Progenitor cell of endocrine pancreas (in vitro differentiated cells): ENCODE measurements around the gene SNRNP35. TPM values are rescaled to one million over a fixed set of nuclear protein-coding genes. Genes with fewer than 3 reads are reported as not detected.

ENCODE experiments used
- DNase-seq: peaks from one replicate; pipeline ENCODE4 v3.0.0; 2021; ENCODE audit warnings: low spot score; ENCODE audit not compliant: unreplicated experiment
- H3K27ac Mint-ChIP-seq: 2 replicates; pipeline ENCODE4 v1.8.0; 2021; ENCODE audit warnings: mild to moderate bottlenecking, moderate library complexity, mixed read lengths
- H3K27me3 Mint-ChIP-seq: 2 replicates; pipeline ENCODE4 v1.8.0; 2021; ENCODE audit warnings: mixed read lengths
- H3K36me3 Mint-ChIP-seq: 2 replicates; pipeline ENCODE4 v1.8.0; 2022; ENCODE audit warnings: mixed read lengths; ENCODE audit not compliant: insufficient read depth
- H3K4me1 Mint-ChIP-seq: 2 replicates; pipeline ENCODE4 v1.8.0; 2021; ENCODE audit warnings: low read depth, mixed read lengths
- H3K4me3 Mint-ChIP-seq: 2 replicates; pipeline ENCODE4 v1.8.0; 2021; ENCODE audit warnings: low read depth, mild to moderate bottlenecking, moderate library complexity, mixed read lengths
- H3K9me3 Mint-ChIP-seq: 2 replicates; pipeline ENCODE4 v1.8.0; 2021; ENCODE audit warnings: low read depth, mixed read lengths
- total RNA-seq: library from RNA; stranded (reverse); gene quantifications from 2 replicates; pipeline ENCODE4 v1.2.1, GENCODE V29; 2021
- TF ChIP-seq, protein P1 (sequence below): fragments of 200-600 bp; sonication (generic); IDR thresholded peaks from one replicate; pipeline ENCODE4 v1.5.0; 2021; ENCODE audit warnings: antibody characterized with exemption, mild to moderate bottlenecking; ENCODE audit not compliant: unreplicated experiment

SNRNP35 gene
- total RNA-seq, 1 donor from 2014 or later, result 29.2 TPM

DNA sequence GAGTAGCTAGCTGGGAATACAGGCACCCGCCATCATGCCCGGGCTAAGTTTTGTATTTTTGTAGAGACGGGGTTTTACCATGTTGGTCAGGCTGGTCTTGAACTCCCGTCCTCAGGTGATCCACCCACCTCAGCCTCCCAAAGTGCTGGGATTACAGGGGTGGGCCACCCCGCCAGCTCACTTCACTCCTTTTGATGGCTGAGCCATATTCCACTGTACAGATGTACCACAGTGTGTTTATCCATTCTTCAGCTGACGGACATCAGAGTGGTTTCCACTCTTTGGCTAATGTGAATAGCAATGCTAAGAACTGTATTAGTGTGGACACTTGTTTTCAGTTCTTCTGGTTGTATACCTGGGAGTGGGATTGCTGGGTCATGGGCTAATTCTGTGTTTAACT, 29.5 kb downstream of the SNRNP35 start:
- H3K9me3 Mint-ChIP-seq, result no peaks in the 10 kb centered on the region

GRCh38 chr12:123488539-123489230, 30.7 kb downstream of the SNRNP35 start:
- Mint-ChIP-seq H3K4me3 (no peak overlapping the region), H3K9me3 (no peaks in the 10 kb centered on the region)

More for the DNA sequence above, 29.5 kb downstream of the SNRNP35 start:
- H3K27me3 Mint-ChIP-seq, result no peaks in the 10 kb centered on the region
- H3K36me3 Mint-ChIP-seq, result peaks cover 3% of the 10 kb centered on the region
- H3K4me3 Mint-ChIP-seq, result no peak overlapping the region
- no peak overlapping the region for H3K27ac Mint-ChIP-seq
- TF ChIP-seq, protein P1, sequence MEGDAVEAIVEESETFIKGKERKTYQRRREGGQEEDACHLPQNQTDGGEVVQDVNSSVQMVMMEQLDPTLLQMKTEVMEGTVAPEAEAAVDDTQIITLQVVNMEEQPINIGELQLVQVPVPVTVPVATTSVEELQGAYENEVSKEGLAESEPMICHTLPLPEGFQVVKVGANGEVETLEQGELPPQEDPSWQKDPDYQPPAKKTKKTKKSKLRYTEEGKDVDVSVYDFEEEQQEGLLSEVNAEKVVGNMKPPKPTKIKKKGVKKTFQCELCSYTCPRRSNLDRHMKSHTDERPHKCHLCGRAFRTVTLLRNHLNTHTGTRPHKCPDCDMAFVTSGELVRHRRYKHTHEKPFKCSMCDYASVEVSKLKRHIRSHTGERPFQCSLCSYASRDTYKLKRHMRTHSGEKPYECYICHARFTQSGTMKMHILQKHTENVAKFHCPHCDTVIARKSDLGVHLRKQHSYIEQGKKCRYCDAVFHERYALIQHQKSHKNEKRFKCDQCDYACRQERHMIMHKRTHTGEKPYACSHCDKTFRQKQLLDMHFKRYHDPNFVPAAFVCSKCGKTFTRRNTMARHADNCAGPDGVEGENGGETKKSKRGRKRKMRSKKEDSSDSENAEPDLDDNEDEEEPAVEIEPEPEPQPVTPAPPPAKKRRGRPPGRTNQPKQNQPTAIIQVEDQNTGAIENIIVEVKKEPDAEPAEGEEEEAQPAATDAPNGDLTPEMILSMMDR, result no peak
- H3K4me1 Mint-ChIP-seq, result peaks cover 7% of the 10 kb centered on the region
- no peak for DNase-seq

GRCh38 chr12:123489580-123489979, 31.6 kb downstream of the SNRNP35 start:
- TF ChIP-seq, protein P1, result no peak
- peaks cover 3% of the 10 kb centered on the region for H3K36me3 Mint-ChIP-seq
- H3K9me3 Mint-ChIP-seq, result no peaks in the 10 kb centered on the region
- H3K4me1 Mint-ChIP-seq, result peaks cover 17% of the 10 kb centered on the region
- H3K27me3 Mint-ChIP-seq, result no peaks in the 10 kb centered on the region
- no peak for DNase-seq
- no peak overlapping the region for H3K4me3 Mint-ChIP-seq
- no peak overlapping the region for H3K27ac Mint-ChIP-seq

More at GRCh38 chr12:123488539-123489230, 30.7 kb downstream of the SNRNP35 start:
- TF ChIP-seq, protein P1, result no peak
- Mint-ChIP-seq H3K4me1 (peaks cover 16% of the 10 kb centered on the region), H3K36me3 (peaks cover 2% of the 10 kb centered on the region), H3K27ac (peak overlapping the region; percentile 49), H3K27me3 (no peaks in the 10 kb centered on the region)
- DNase-seq, result no peak

DNA sequence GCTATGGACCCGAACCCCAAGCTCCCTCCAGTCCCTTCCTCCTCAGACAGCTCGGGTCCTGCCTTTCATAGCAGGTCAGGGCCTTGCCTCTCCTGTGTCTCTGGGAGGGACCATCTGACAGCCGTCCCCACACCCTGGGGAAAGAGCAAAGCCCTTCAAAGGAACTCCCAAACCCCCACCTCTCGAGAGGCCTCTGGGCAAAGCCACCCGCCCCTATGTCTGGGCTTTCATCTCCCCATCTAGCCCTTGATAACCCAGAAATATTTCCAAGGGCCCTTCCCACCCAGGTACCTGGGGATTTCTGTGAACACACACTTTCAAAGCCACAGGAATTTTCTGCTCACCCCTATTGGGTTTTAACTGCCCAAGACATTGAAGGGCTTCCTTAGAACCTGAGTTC, 32.1 kb downstream of the SNRNP35 start:
- Mint-ChIP-seq H3K4me1 (peaks cover 17% of the 10 kb centered on the region), H3K4me3 (no peak overlapping the region), H3K36me3 (peaks cover 3% of the 10 kb centered on the region), H3K27ac (no peak overlapping the region), H3K9me3 (no peaks in the 10 kb centered on the region), H3K27me3 (no peaks in the 10 kb centered on the region)
- TF ChIP-seq, protein P1, result no peak
- no peak for DNase-seq

DNA sequence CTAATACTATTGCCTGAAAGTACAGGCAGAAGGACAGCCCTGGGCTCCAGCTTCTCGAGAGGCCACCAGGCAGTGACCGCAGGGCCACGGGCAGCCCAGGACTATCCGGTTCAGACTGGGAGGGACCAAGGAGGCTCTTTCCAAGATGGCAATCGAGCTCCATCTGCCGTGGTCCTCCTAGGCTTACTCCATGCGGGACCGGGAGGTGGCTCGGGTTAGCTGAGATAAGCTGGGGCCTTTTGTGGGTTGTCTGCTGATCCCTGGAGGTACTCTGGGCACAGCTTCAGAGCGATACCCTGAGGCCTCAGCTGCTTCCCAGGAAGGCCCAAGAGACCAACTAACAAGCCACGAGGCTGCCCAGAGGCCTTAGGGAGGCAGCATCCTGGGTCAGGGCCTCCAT, 33.1 kb downstream of the SNRNP35 start:
- Mint-ChIP-seq H3K27ac (no peak overlapping the region), H3K27me3 (no peaks in the 10 kb centered on the region), H3K4me1 (peaks cover 17% of the 10 kb centered on the region), H3K9me3 (no peaks in the 10 kb centered on the region), H3K4me3 (no peak overlapping the region), H3K36me3 (peaks cover 3% of the 10 kb centered on the region)
- no peak for DNase-seq
- TF ChIP-seq, protein P1, result no peak
